Keratinocyte (primary cell): ENCODE measurements around the gene DGKQ. TPM values are rescaled to one million over a fixed set of nuclear protein-coding genes. Genes with fewer than 3 reads are reported as not detected.

ENCODE experiments used
- DNase-seq: peaks from one replicate; pipeline ENCODE4 v3.0.0-alpha.2; 2011; ENCODE audit warnings: low read depth, missing footprints, low spot score
- FAIRE-seq: peaks from 2 replicates; lab custom pipeline; 2011; peaks lifted over from hg19 to GRCh38; lab: Jason Lieb, UNC
- H2AFZ ChIP-seq: 2 replicates; pipeline ENCODE4 v1.6.0; 2012; ENCODE audit warnings: low read length, control low read depth, inconsistent platforms; ENCODE audit not compliant: control insufficient read depth
- H3K27ac ChIP-seq: 2 replicates; pipeline ENCODE4 v1.5.1; 2011; ENCODE audit warnings: low read length; ENCODE audit not compliant: control insufficient read depth, insufficient read depth
- H3K27me3 ChIP-seq: 3 replicates; pipeline ENCODE4 v1.6.0; 2011; ENCODE audit warnings: low read length; ENCODE audit not compliant: control insufficient read depth, insufficient read depth; ENCODE audit errors: extremely low read depth
- H3K36me3 ChIP-seq, 2 experiments: 2 replicates in 1 of 2; 3 replicates in 1 of 2; pipeline ENCODE4 v1.5.1; 2011; ENCODE audit warnings: low read length in 2 of 2, mild to moderate bottlenecking in 1 of 2; ENCODE audit not compliant: control insufficient read depth in 2 of 2, insufficient read depth in 2 of 2; ENCODE audit errors: extremely low read depth in 1 of 2
- H3K4me1 ChIP-seq: 3 replicates; pipeline ENCODE4 v1.5.1; 2011; ENCODE audit warnings: low read length; ENCODE audit not compliant: control insufficient read depth, insufficient read depth; ENCODE audit errors: extremely low read depth
- H3K4me2 ChIP-seq: 3 replicates; pipeline ENCODE4 v1.6.0; 2011; ENCODE audit warnings: low read depth, low read length; ENCODE audit not compliant: control insufficient read depth, insufficient read depth; ENCODE audit errors: extremely low read depth
- H3K4me3 ChIP-seq, 3 experiments: fragments of 200-600 bp in 1 of 3; sonication (generic) in 1 of 3; 2 replicates in 2 of 3; 3 replicates in 1 of 3; pipeline ENCODE4 v1.5.1; 2011 to 2016; ENCODE audit warnings: low read length in 3 of 3, mild to moderate bottlenecking in 3 of 3, control low read depth in 2 of 3, inconsistent platforms in 1 of 3, low read depth in 1 of 3, mixed read lengths in 1 of 3, mixed run types in 1 of 3, moderate library complexity in 1 of 3; ENCODE audit not compliant: control insufficient read depth in 2 of 3, insufficient read depth in 2 of 3; ENCODE audit errors: extremely low read depth in 1 of 3
- H3K79me2 ChIP-seq: 2 replicates; pipeline ENCODE4 v1.6.0; 2012; ENCODE audit warnings: low read length; ENCODE audit not compliant: control insufficient read depth, insufficient read depth
- H3K9ac ChIP-seq: 3 replicates; pipeline ENCODE4 v1.6.0; 2011; ENCODE audit warnings: low read length; ENCODE audit not compliant: control insufficient read depth, insufficient read depth; ENCODE audit errors: extremely low read depth
- H3K9me1 ChIP-seq: 3 replicates; pipeline ENCODE4 v1.6.0; 2011; ENCODE audit warnings: low read length; ENCODE audit not compliant: control insufficient read depth, insufficient read depth; ENCODE audit errors: extremely low read depth
- H3K9me3 ChIP-seq: 2 replicates; pipeline ENCODE4 v1.5.1; 2012; ENCODE audit warnings: low read depth, low read length; ENCODE audit not compliant: control insufficient read depth
- H4K20me1 ChIP-seq: 3 replicates; pipeline ENCODE4 v1.6.0; 2011; ENCODE audit warnings: low read length; ENCODE audit not compliant: control insufficient read depth, insufficient read depth; ENCODE audit errors: extremely low read depth
- EZH2 ChIP-seq: IDR thresholded peaks from one replicate; pipeline ENCODE4 v1.6.1; 2012; ENCODE audit warnings: inconsistent platforms, mild to moderate bottlenecking, low read length, moderate library complexity
- dilution Hi-C: fragments of 300-500 bp; cut with MboI; formaldehyde crosslinking; loops from one replicate; pipeline ENCODE4 v1.7.0; 2020; ENCODE audit warnings: low sequenced_read_pairs; ENCODE audit not compliant: extremely low pct_ligation_motif_present
- polyA plus RNA-seq, 5 experiments: library from polyadenylated mRNA; depleted of rRNA in 3 of 5; stranded (reverse) in 3 of 5; stranded (forward) in 1 of 5; unstranded in 1 of 5; fragments of >200 nt; gene quantifications; 1 replicate in 1 of 5; 2 replicates in 3 of 5; 3 replicates in 1 of 5; pipeline versions ENCODE4 v1.2.1 to v1.2.3, GENCODE V29; 2011 to 2012; ENCODE audit warnings: missing spikeins in 2 of 5, low read depth in 1 of 5, low replicate concordance in 1 of 5
- TF ChIP-seq, protein P1 (sequence below), 3 experiments: IDR thresholded peaks in 1 of 3; conservative IDR thresholded peaks in 1 of 3; optimal IDR thresholded peaks in 1 of 3; 2 replicates in 2 of 3; 3 replicates in 1 of 3; pipeline versions ENCODE3 to v1.5.1; 2011; ENCODE audit warnings: low read length in 3 of 3, mild to moderate bottlenecking in 3 of 3, moderate library complexity in 2 of 3, control low read depth in 1 of 3, inconsistent platforms in 1 of 3; ENCODE audit not compliant: insufficient read depth in 2 of 3; ENCODE audit errors: extremely low read depth in 1 of 3

DGKQ gene
- polyA plus RNA-seq, 1 donor (not counting 4 experiments of a cell fraction or from before 2014, with no cell fraction given) = 5.3 TPM

GRCh38 chr4:1013225-1014073, 40.1 kb upstream of the DGKQ start:
- Histone ChIP-seq H3K4me3 (no peak overlapping the region), H2AFZ (no peak overlapping the region), H3K27ac (no peak overlapping the region), H3K9me3 (no peaks in the 10 kb centered on the region), H3K9ac (no peak overlapping the region), H3K4me1 (peaks cover 15% of the 10 kb centered on the region), H3K4me2 (no peak overlapping the region), H4K20me1 (peaks cover 2% of the 10 kb centered on the region), H3K9me1 (no peaks in the 10 kb centered on the region), H3K36me3 (no peaks in the 10 kb centered on the region), H3K79me2 (no peaks in the 10 kb centered on the region), H3K27me3 (peaks cover 8% of the 10 kb centered on the region)
- TF ChIP-seq EZH2 = no peak
- TF ChIP-seq, protein P1, sequence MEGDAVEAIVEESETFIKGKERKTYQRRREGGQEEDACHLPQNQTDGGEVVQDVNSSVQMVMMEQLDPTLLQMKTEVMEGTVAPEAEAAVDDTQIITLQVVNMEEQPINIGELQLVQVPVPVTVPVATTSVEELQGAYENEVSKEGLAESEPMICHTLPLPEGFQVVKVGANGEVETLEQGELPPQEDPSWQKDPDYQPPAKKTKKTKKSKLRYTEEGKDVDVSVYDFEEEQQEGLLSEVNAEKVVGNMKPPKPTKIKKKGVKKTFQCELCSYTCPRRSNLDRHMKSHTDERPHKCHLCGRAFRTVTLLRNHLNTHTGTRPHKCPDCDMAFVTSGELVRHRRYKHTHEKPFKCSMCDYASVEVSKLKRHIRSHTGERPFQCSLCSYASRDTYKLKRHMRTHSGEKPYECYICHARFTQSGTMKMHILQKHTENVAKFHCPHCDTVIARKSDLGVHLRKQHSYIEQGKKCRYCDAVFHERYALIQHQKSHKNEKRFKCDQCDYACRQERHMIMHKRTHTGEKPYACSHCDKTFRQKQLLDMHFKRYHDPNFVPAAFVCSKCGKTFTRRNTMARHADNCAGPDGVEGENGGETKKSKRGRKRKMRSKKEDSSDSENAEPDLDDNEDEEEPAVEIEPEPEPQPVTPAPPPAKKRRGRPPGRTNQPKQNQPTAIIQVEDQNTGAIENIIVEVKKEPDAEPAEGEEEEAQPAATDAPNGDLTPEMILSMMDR (optimal IDR thresholded peaks at IDR 0.05 in 1 of 3, IDR thresholded peaks at IDR 0.05 in 1 of 3, conservative IDR thresholded peaks at IDR 0.05 in 1 of 3; ENCODE audit: extremely low read depth in 1 of 3, insufficient read depth in 2 of 3, low read length in 3 of 3) = no peak
- DNase-seq (no peak), FAIRE-seq (no peak)
- dilution Hi-C loops = no loop called here

DNA sequence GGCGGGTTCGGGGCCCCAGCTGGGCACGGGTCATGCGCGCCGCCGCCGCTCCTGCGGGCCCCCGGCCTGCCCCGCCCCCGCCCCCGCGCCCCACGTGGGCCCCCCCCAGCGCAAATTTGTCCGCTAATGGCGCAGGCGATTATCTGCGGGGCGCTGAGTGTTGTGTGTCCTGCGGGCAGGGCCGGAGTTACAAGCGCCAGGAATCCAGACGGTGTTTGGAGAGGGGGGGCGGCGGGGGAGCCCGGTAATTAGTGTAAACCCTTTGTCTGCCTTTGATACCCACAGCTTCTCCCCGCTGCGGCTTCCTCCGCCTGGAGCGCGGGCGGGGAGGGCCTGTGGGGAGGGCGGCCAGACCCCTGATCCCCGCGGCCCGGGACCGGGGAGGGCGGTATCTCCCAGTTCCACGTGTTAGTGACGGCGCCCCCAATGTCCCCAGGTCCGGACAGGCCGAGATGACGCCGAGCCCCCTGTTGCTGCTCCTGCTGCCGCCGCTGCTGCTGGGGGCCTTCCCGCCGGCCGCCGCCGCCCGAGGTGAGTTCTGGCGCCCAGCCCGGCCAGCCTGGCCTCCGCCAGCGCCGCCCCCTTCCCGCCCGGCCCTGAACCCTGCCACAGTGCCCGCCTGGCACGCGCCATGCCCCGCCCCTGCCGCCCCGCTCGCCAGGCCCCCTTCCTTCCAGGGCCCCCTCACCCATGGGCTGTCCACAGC, 38.8 kb upstream of the DGKQ start:
- Histone ChIP-seq H3K79me2 (no peaks in the 10 kb centered on the region), H3K36me3 (no peaks in the 10 kb centered on the region), H3K27me3 (peaks cover 17% of the 10 kb centered on the region), H3K9me1 (no peaks in the 10 kb centered on the region), H2AFZ (no peak overlapping the region), H3K27ac (no peak overlapping the region), H3K4me2 (peak overlapping the region; percentile 51), H4K20me1 (peaks cover 2% of the 10 kb centered on the region), H3K4me1 (peaks cover 15% of the 10 kb centered on the region), H3K9ac (peak overlapping the region; percentile 33), H3K9me3 (no peaks in the 10 kb centered on the region), H3K4me3 (peak overlapping the region; percentile 40 to 52 (median 42))
- FAIRE-seq = no peak
- dilution Hi-C loops = no loop called here
- no peak for TF ChIP-seq EZH2
- TF ChIP-seq, protein P1 (optimal IDR thresholded peaks at IDR 0.05 in 1 of 3, IDR thresholded peaks at IDR 0.05 in 1 of 3, conservative IDR thresholded peaks at IDR 0.05 in 1 of 3; ENCODE audit: extremely low read depth in 1 of 3, insufficient read depth in 2 of 3, low read length in 3 of 3) = no peak
- DNase-seq = no peak
